ENCODE measurements around the gene ZDHHC22.

ZDHHC22 gene, protein sequence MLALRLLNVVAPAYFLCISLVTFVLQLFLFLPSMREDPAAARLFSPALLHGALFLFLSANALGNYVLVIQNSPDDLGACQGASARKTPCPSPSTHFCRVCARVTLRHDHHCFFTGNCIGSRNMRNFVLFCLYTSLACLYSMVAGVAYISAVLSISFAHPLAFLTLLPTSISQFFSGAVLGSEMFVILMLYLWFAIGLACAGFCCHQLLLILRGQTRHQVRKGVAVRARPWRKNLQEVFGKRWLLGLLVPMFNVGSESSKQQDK

DNA sequence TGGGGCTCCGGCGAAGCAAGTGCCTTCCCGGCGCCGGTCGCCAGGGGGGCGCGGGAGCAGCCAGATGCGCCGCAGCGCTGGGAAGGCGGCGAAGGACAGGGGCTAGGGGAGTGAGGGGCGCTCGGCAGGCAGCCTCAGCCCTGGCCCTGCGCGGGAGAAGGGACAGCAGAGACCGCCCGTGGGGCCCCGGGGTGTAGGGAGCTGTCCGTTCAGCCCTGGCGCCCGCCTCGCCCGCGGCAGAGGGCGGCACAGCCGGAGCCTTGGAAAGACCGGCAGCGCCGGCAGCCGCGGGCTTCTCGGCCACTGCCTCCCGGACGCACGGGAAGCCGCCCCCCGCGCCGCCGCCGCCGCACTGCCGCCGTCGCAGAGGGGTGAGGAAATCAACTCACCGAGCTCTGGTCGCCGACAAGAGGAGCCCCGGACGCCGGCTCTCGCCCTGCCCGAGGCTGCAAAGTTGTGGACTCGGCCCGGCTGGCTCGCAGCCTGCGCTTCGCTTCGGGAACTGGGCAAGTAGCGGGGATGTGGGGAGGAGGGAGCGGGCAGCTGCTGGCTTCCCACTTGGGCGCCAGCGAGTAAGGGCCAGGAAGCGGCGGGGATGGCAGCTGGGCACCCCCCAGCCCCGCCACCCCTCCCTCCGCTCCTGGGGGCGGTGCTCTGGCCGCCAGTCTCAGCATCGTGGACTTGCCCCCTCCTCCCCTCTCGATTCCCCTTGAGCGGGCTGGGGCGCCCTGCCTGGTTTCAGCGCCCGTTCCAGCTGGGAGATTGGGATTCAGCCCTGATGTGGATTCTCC, at the start of gene ZDHHC22:
ZDHHC22 (minus strand) TSS at position 578 of the 791 bp plus-strand sequence. CDS start 2,053 bp downstream, outside the sequence.
- no peak within 1 kb of the TSS for H3K27ac ChIP-seq
- no peak for TF ChIP-seq ZFX (IDR thresholded peaks at IDR 0.05; ENCODE audit: borderline replicate concordance)
- TF ChIP-seq, protein P1, sequence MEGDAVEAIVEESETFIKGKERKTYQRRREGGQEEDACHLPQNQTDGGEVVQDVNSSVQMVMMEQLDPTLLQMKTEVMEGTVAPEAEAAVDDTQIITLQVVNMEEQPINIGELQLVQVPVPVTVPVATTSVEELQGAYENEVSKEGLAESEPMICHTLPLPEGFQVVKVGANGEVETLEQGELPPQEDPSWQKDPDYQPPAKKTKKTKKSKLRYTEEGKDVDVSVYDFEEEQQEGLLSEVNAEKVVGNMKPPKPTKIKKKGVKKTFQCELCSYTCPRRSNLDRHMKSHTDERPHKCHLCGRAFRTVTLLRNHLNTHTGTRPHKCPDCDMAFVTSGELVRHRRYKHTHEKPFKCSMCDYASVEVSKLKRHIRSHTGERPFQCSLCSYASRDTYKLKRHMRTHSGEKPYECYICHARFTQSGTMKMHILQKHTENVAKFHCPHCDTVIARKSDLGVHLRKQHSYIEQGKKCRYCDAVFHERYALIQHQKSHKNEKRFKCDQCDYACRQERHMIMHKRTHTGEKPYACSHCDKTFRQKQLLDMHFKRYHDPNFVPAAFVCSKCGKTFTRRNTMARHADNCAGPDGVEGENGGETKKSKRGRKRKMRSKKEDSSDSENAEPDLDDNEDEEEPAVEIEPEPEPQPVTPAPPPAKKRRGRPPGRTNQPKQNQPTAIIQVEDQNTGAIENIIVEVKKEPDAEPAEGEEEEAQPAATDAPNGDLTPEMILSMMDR (IDR thresholded peaks at IDR 0.05): peak; percentile 77

DNA sequence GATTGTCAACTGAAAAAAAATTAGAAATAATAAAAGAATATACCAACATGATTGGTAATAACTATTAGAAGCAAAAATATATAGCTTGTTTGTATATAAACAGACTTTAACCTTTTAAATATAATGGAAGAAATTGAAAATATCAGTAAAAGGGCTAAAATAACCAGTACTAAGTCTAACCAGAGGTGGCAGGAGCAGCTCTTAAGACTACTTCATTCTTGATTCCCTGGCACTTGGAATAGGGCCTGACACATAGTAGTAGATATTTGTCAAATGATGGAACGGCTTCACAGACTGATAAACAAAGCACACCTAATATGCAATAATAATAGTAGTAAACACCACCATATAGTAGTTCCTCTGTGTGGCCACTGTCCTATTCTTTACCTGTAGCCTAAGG, 49.4 kb upstream of the ZDHHC22 start:
- TF ChIP-seq, protein P1 (IDR thresholded peaks at IDR 0.05): no peak; the same call in 1 of the 2 replicates
- no peak for TF ChIP-seq ZFX (IDR thresholded peaks at IDR 0.05; ENCODE audit: borderline replicate concordance)
- H3K27ac ChIP-seq: no peak overlapping the region

DNA sequence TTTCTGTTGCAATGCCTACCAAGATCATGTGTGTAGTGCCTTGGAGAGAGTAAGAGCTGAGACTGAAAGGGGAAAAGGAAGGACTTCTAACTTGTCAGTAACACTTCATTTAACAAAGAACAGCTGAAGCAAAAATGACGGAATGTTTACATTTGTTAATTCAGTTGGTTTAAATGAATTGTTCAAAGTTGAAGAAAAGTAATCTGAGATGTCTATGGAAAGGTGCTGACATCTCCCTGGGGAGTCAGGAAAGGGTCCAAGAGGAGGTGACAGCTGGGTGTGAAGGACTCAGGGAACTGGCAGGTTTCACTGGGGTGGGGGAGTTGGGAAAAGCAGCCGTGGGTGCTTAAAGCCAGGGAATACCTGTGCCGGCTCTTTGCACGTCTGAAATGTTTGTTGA, 47.9 kb upstream of the ZDHHC22 start:
- H3K27ac ChIP-seq: no peak overlapping the region
- TF ChIP-seq, protein P1 (IDR thresholded peaks at IDR 0.05): no peak
- TF ChIP-seq ZFX (IDR thresholded peaks at IDR 0.05; ENCODE audit: borderline replicate concordance): no peak

DNA sequence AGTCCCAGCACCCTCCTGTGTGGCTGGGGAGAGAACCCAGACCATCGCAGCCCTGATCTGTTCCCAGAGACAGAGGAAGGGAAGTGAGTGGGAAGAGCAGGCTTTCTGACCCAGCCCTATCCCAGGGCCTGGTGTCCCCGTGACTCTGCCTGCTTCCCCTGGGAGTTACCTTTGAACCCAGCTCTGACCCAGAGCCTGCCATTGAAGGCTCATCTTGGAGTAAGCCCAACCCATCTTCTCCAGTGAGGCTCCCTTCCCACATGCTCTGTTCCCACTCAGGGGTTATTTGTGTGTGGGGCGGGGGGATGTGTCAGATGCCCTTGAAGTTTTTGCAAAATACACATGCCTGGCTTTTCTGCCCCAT, 46.0 kb upstream of the ZDHHC22 start:
- no peak for TF ChIP-seq ZFX (IDR thresholded peaks at IDR 0.05; ENCODE audit: borderline replicate concordance)
- TF ChIP-seq, protein P1 (IDR thresholded peaks at IDR 0.05): no peak
- H3K27ac ChIP-seq: no peak overlapping the region

DNA sequence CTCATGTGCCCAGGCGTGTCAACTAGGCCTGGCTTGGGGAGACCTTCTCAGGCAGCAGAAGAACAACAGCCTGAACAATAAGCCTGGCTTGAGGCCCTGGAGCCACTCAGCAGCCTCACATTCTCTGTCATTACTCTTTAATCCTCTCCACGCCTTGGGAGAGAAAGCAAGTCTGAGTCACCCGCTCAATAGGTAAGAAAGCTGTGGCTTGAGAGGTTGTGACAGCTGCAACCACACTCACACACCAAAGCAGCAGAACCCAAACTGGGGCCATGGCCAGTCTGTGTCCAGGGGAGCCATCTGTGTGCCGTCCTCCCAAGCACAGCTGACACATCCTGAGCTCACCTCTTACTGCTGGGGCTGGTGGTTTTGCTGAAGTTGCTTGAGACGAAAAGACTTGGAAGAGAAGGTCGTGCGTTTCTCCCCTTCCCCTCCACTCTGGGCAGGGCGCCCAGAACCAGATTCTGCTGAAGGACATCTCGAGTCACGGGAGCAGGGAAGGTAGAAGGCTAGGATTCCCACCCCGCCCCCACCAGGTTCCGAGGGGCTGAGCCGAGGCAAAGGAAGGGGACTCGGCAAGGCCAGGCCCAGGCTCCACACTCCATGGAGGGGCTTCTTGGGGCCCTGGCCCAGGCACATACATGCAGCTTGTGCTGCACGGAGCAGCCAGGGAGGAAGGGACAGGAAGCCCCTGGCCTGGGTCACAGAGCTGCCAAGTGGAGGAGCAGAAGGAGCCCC, 45.5 kb upstream of the ZDHHC22 start:
- no peak overlapping the region for H3K27ac ChIP-seq
- TF ChIP-seq, protein P1 (IDR thresholded peaks at IDR 0.05): no peak
- TF ChIP-seq ZFX (IDR thresholded peaks at IDR 0.05; ENCODE audit: borderline replicate concordance): no peak

DNA sequence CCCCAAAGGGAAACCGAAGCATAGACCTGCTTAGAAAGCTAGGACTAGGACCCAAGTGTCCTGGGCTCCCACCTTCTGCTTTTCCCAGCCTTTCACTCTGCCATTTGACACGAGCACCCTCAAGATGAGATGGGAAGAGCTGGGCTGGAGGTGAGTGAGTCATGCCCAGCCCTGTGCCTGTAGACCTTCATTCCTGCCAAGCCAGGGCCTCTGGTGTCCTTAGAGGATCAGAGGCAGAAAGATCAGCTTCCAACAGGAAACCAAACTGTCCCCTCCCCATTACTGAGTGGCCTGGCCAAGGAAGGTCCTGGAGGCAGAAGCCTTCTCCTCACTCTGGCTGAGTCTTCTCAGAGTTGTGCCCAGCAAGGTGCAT, 43.5 kb upstream of the ZDHHC22 start:
- peak overlapping the region; percentile 67 for H3K27ac ChIP-seq
- TF ChIP-seq, protein P1 (IDR thresholded peaks at IDR 0.05): no peak
- TF ChIP-seq ZFX (IDR thresholded peaks at IDR 0.05; ENCODE audit: borderline replicate concordance): no peak

Data from 22Rv1 (cell line).